GM21576 (cell line): ENCODE measurements around the gene ZNHIT6.
"Not testable (repeated sequence)": the region's sequence is repeated elsewhere in the genome, so short reads cannot be mapped to it uniquely, and the experiment has no call there.

Experiments used
- ATAC-seq: cut with Tn5 transposase; IDR thresholded peaks from one replicate; pipeline ENCODE4 v1.9.1; 2021; ENCODE audit warnings: mild to moderate bottlenecking, moderate library complexity; ENCODE audit not compliant: unreplicated experiment

ZNHIT6 gene, protein sequence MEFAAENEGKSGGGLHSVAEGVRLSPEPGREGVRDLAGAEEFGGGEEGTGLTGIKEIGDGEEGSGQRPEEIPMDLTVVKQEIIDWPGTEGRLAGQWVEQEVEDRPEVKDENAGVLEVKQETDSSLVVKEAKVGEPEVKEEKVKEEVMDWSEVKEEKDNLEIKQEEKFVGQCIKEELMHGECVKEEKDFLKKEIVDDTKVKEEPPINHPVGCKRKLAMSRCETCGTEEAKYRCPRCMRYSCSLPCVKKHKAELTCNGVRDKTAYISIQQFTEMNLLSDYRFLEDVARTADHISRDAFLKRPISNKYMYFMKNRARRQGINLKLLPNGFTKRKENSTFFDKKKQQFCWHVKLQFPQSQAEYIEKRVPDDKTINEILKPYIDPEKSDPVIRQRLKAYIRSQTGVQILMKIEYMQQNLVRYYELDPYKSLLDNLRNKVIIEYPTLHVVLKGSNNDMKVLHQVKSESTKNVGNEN

DNA sequence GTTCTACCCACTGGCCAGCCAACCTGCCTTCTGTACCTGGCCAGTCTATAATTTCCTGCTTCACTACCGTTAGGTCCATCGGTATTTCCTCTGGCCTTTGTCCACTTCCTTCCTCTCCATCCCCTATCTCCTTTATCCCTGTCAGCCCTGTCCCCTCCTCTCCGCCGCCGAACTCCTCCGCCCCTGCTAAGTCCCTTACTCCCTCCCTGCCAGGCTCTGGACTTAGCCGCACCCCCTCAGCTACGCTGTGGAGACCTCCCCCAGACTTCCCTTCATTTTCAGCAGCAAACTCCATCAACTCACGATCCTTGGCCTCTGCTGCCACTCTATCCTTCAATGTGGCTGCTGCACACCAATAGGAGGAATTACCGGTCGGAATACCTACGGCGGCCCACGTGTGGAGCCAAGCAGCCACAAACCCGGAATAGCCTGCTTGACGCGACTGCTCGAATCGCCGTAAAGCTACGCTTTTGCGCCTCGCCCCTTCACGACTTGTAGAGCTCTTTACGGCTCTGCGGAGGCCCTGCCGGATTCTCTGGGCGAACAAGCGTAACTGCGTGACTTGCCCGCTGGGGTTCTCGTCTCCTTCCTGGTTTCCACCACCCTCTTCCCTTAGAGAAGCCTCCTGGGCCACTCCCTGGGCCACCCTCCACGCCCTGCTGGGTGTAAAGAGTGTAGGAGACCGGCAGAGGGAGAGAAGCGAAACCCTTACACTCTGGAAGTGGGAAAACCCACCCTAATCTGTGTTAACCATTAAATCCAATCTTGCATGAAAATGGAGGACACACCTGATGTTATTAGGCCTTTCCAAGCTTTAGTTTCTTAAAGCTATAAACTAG, at the start of gene ZNHIT6:
Gene ZNHIT6 (minus strand): TSS at position 444 of the 839 bp plus-strand sequence. CDS start 149 bp downstream, at position 295.
- peak; percentile 77 for ATAC-seq

DNA sequence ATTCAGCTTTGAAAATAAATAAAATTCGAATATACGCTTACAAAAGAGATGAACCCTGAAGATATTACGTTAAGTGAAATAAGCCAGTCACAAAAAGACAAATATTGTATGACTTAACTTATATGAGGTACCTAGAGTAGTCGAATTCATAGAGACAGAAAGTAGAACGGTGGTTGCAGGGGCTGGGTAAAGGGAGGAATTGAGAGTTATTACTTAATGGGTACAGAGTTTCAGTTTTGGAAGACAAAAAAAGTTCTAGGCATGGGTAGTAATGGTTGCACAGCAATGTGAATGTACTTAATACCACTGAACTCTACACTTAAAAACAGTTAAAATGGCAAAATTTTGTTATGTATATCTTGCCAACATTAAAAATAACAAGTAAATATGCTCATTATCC, 48.6 kb upstream of the ZNHIT6 start:
- no peak for ATAC-seq

DNA sequence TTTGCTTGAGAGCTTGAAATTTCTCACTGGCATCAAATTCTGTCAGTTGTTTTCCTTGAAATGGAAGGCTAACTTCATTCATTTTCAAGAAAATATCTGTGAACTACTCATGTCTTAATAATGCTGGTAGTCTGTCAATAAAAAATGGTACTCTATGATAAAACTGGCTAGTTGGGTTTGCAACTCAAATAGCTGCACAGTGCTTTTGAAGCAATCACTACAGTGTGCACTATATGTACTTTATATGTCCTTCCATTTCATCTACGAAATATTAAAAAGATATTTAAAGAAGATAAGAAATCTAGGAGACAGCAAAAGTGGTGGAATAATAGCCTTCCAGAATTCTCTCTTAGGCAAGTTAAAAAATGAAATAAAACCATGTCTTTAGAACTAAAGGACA, 39.9 kb upstream of the ZNHIT6 start:
- no peak for ATAC-seq

DNA sequence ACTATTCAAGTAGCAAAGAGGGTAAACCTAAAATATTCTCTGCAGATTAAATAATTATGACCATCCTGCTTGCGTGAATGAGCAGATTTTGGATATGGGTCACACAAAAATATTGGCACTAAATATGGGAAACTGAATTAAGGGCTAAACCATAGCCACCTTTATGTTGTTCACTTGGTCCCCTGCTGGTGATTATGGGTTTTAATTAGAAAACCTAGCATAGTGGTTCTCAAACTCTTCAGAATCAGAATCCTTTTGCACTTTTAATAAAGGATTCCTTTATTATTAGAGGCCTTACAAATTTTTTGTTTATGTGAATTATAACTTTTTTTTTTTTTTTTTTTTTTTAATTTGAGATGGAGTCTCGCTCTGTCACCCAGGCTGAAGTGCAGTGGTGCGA, 38.5 kb upstream of the ZNHIT6 start:
- no peak for ATAC-seq

DNA sequence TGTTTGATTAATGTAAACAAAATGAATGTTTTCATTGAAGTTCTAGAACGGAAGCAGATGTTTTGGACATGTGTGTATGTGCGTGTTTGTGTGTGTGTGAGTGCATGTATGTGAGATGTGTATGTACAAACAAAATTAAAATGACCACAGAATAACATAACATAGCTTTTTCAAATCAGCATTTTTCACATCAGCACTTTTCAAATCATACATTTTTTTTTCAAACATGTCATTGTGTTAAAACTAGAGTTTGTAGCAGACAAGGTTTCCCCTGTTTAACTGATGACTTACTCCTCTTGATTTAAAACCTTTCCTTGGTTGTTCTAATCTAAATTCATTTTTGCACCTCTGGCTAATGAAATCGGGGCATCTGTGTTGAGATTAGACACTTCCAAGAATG, 35.6 kb upstream of the ZNHIT6 start:
- ATAC-seq: no peak

DNA sequence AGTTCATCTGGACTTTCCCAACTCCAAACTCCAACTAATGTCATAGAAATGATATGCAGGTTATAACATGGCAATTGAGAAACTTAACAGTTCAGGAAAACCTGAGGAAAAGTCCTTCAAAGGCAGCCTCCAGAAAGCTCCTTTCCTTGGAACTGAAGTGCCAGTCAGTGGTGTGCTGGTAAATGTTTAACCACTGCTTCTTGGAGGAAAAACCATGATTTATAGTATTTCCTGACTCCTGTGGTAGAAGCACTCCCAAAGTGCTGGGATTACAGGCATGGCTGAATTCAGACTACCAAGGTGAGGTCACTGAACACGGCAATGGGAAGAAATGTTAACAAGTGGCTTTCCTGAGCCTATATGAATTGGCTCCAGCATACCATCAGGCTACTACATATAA, 26.7 kb upstream of the ZNHIT6 start:
- no peak for ATAC-seq

DNA sequence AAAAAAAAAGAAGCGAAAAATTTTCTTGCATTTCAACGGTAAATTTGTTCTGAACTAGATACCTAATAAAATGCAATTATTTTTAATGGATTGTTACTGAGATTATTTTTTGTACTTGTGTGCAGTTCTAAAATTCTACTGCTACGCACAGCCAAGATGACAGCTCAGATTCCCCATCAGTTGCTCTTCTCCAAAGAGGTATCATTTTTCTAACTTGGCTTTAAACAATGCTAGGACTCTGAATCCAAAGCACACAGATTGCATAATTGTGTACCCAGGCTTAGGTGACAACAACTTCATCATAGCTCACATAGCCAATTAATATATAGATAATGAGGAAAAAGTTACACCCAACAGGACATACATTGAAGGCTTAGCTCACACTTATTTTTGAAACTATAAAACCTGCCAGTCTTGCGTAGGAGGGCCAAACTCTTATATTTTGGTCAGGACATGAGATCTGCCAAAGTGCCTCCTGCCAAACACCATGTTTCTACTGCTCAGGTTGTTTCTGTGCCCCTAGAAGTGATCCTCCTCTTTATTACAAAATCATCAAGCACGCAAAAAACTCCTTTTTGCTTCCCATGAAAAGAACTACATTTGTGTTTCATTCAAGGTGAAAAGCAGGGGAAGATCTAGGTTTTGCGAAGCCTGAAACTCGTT, 10.6 kb upstream of the ZNHIT6 start:
- no peak for ATAC-seq

DNA sequence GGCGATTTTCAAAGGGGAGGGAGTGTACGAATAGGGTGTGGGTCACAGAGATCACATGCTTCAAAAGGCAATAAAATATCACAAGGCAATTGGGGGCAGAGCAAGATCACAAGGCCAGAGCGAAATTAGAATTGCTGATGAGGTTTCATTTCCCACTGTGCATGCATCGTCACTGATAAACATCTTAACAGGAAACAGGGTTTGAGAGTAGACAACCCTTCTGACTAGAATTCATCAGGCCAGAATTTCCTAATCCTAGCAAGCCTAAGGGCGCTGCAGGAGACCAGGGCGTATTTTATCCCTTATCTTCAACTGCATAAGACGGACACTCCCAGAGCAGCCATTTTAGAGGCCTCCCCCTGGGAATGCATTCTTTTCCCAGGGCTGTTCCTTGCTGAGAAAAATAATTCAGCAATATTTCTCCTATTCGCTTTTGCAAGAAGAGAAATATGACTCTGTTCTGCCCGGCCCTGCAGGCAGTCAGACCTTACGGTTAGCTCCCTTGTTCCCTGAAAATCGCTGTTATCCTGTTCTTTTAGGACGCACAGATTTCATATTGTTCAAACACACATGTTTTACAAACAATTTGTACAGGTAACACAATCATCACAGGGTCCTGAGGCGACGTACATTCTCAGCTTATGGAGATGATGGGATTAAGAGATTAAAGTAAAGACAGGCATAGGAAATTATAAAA, 6.3 kb upstream of the ZNHIT6 start:
- not testable (repeated sequence) for ATAC-seq

DNA sequence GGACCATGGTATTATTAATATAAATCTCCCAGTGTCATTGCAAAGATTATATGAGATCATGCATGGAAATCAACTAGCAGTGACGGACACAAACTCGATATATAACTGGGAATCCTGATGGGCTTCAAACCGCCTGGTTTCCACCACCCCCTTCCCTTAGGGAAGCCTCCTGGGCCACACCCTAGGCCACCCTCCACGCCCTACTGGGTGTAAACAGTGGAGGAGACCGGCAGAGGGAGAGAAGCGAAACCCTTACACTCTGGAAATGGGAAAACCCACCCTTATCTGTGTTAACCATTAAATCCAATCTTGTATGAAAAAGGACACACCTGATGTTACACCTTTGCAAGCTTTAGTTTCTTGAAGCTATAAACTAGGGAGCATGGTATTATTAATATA, 595 bp upstream of the ZNHIT6 start:
- ATAC-seq: no peak

DNA sequence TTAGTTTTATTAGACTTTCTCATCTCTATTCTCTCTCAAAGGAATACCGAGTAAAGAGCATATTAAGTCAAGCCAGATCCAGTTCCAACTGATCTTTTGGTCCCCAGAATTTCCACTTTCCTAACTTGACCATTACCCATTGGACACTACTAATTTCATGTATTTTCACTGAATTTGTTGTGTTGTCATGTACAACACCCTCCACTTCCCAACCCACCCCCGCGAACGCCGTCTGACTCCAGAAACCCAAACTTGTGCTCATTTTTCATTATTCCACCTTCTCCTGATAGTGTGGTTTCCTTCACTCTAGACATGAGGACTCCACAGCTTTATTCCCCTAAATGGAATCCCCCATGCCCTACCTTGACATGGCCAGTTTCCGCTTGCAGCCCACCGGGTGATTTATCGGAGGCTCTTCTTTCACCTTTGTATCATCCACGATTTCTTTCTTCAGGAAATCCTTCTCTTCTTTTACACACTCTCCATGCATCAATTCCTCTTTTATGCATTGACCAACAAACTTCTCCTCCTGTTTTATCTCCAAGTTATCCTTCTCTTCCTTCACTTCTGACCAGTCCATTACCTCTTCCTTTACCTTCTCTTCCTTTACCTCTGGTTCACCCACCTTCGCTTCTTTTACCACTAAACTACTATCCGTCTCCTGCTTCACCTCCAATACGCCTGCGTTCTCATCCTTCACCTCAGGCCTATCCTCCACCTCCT, 805 bp downstream of the ZNHIT6 start:
- ATAC-seq: peak; percentile 33

DNA sequence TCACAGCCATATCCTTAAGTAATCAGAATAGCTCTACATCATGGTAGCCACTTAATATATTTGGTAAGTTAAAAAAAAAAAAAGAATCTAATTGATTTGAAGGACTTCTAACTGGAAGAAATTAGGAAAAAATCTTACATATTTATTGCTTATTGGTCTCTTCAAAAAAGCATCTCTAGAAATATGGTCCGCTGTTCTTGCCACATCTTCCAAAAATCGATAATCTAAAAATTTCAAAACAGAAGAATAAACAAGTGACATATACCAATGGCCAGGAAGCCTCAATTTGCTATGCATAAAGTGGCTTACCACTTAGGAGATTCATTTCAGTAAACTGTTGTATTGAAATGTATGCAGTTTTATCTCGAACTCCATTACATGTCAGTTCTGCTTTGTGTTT, 2.3 kb downstream of the ZNHIT6 start:
- ATAC-seq: no peak

DNA sequence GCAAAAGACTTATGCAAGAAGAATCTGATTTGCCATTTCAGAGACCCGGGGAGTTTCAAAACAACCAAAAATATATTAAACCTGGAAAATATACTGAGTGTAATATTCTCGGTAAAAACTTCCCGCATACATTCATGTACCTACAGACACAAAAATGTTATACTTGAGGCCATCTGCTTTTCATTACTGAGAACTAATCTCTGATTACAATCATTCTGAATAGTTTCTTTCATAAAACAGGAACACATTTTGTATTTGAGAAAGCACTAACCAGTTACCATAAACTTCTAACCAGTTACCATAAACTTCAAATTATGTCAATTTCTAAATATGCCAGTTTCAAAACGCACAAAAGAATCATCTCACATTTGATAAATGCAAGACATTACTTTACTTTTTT, 7.8 kb downstream of the ZNHIT6 start:
- ATAC-seq: no peak

DNA sequence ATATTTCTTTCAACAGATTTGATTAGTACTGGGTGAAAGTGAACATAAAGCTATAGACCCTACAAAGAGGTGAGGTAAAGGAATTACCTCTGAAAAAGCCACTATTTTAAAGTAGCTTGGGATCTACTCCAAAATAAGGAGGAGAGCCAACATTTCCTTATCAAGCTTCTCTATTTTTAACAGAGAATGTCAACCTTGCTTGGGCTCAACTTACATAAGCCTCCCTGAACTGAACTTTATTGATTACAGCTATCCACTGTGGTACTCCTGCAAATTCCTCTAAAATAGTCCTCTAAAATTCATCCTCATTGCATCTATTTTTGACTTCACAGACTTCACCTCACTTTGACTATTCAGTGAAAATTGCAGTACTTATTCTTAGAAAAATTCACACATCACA, 10.3 kb downstream of the ZNHIT6 start:
- ATAC-seq: no peak

DNA sequence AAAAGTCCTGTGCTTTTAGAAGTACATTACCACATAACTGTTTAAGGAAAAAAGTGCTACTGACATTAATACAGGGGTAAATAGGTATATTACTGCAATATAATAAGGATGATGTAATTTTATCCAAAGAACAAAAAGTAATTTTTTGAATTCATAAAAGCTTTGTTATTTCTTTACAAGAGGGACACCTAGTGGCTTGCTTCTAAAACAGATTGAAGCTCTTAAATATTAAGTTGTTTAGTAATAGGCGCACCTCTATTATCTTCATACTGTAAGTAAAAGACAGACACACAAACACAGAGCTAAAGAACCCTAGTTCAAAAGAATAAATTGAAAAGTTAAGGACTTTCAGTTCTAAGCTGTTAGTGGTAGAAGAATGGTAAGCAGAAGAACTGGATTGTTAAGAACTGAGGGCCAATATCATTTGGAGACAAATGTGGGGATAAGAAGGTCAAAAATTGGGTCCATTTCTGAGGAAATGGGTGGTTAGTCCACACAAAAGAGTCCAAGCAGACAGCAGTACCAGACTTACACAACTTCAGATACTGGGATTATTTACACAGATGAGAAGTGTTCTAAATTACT, 15.4 kb downstream of the ZNHIT6 start:
- no peak for ATAC-seq

DNA sequence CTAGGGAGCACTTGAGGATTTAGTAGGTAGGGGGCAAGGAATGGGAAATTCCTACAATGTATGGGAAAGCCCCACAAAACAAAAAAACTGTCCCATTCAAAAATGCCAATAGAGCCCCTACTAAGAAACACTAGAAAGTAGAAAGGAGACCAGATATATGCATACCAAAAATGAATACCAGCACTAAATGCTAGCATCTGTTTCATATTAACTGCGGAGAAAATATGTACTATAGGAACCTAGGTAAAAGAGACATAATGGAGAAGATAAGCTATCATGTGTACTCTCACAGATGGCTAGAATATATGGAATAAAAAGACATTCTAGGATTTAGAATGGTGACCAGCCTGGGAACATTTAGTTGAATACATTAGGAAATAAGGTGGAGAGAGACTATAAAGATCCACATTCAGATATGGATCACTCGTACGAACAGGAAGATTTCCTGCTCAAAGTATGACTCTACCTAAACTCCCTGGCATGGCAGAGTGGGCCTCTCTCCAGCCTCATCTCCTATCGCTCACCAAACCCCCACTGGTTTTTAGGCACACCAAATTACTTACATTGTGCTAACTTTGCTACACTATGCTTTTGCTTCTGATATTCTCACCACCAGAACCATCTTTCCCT, 18.3 kb downstream of the ZNHIT6 start:
- no peak for ATAC-seq

DNA sequence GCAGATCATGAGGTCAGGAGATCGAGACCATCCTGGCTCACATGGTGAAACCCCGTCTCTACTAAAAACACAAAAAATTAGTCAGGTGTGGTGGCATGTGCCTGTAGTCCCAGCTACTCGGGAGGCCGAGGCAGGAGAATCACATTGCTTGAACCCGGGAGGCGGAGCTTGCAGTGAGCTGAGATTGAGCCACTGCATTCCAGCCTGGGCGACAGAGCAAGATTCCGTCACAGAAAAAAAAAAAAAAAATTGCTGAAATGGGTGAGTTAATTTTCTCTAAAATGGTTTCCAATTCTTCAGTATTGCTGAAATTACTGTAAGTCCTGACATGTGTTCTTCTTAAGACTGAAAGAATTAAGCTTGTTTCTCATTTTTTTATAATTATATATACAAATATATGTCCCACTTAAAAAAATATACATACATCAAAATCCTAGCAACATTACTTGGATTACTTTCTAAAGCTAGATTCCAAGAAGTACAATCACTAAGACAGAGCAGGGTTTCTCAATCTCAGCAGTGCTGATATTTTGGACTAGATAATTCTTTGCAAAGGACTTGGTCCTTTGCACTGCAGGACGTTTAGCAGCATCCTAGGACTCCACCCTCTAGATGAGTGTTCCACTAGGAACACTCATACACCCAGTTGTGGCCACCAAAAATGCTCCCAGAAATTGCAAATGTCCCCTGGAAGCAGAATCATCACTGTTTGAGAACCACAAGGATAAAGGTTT, 24.8 kb downstream of the ZNHIT6 start:
- no peak for ATAC-seq

DNA sequence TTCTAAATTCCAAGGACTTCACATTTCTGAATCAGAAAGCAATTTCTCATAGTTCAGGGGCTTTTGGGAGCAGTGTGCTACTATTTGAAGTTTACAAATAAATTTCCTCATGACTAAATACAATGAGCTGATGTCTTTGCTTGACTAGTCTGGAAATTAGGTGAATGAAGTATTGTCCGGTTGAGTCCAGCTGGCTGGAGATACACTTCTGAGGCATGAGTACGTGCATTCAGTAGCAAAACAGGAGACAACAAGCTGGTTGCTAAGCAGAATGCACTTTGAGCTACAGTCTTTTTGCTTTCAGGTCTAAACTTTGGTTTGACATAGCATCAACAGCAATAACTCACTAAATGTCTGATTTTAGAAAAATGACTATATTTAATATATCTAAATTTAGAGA, 27.1 kb downstream of the ZNHIT6 start:
- ATAC-seq: no peak

DNA sequence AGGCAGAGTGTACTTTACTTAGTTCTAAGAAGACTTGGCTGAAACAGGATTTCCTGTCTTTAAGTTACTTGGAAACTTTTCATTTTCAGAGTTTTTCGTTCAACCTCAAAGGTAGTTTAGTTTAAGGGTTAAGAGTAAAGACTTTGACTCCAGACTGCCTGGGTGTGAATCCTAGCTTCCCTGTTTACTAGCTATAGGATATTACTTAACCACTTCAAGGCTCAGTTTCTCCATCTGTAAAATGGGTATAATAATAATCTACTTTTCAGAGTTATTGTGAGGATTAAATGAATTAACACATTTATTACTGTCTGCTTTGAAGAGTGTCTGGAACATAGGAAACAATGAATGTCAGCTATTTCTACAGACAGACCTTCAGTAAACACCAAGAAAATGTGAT, 30.0 kb downstream of the ZNHIT6 start:
- no peak for ATAC-seq

DNA sequence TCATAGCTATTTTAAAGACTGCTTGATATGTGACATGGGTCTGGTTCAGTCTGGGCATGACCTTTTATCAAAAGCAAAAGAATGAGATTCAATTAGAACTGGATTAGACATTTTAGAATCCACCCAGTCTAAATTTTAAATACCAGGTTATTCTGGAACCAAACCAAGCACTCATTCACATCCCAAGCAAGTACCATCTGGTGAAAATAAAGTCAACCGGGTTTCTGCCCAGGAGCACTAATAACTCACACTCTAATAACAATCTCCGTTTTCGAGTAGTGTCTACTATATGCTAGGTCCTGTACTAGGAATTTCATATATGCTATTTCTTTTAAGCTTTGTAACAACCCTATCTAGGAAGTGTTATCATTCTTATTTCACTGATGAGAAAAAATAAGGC, 30.6 kb downstream of the ZNHIT6 start:
- no peak for ATAC-seq
